ENCODE measurements around the gene SMYD5.

DNA sequence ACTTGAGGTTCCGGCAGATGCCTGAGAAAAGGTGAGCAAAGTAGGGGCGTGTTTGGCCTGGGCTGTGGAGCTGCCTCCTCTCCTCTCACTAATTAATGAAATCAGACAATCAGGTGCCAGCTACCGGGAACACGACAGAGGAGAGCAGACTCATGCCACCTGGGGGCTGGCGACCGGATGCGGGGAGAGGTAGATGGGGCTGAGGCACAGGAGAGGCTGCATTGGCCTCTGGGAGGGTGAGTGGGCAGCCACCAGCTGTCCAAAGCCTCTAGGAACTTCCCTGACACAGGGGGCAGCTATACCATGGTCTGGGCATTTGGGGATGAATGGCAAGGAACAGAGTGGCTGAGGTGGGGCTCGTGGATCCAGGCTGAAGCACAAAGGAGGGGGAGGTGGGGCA, 45.2 kb downstream of the SMYD5 start:
- TF ChIP-seq CTCF (IDR thresholded peaks at IDR 0.05) (no peak), POLR2A (IDR thresholded peaks at IDR 0.05) (no peak)

Measured in Peyer's patch (tissue), 4 donors.